SU-DHL-6 (cell line): Measurements from ENCODE around the gene LRFN2.

Experiments
- H2AFZ ChIP-seq: fragments of 200-600 bp; sonication (generic); 2 replicates; pipeline ENCODE4 v1.6.1; 2014; ENCODE audit warnings: low read depth, mild to moderate bottlenecking, moderate library complexity, mixed read lengths, antibody characterized with exemption, low read length; ENCODE audit not compliant: severe bottlenecking
- H3F3A ChIP-seq: fragments of 200-600 bp; shearing (Covaris generic); 2 replicates; pipeline ENCODE4 v1.6.0; 2016; ENCODE audit warnings: antibody characterized with exemption, mild to moderate bottlenecking; ENCODE audit not compliant: insufficient read depth
- H3K27ac ChIP-seq: fragments of 200-600 bp; sonication (generic); 2 replicates; pipeline ENCODE4 v1.5.1; 2016; ENCODE audit warnings: low read depth, mild to moderate bottlenecking, low read length, moderate library complexity, mixed read lengths
- H3K27me3 ChIP-seq: fragments of 200-600 bp; sonication (generic), shearing (Covaris generic); 2 replicates; pipeline ENCODE4 v1.6.0; 2014; ENCODE audit warnings: mild to moderate bottlenecking, low read length
- H3K36me3 ChIP-seq: fragments of 200-600 bp; sonication (generic); 2 replicates; pipeline ENCODE4 v1.6.1; 2014; ENCODE audit warnings: mild to moderate bottlenecking, low read length, mixed read lengths
- H3K4me2 ChIP-seq: fragments of 300-600, 200-600 bp; shearing (Covaris generic), sonication (generic); 2 replicates; pipeline ENCODE4 v1.6.0; 2014; ENCODE audit warnings: low read length, low read depth, mild to moderate bottlenecking; ENCODE audit not compliant: poor library complexity, severe bottlenecking
- H3K4me3 ChIP-seq: fragments of 200-600 bp; sonication (generic); 2 replicates; pipeline ENCODE4 v1.5.1; 2014; ENCODE audit warnings: antibody characterized with exemption, low read length, mild to moderate bottlenecking, mixed read lengths; ENCODE audit not compliant: insufficient read depth, poor library complexity, severe bottlenecking
- H3K79me2 ChIP-seq: fragments of 200-600 bp; sonication (generic); 2 replicates; pipeline ENCODE4 v1.6.1; 2014; ENCODE audit warnings: mild to moderate bottlenecking, low read length, moderate library complexity; ENCODE audit not compliant: insufficient read depth
- H3K9ac ChIP-seq: fragments of 200-600 bp; sonication (generic); 2 replicates; pipeline ENCODE4 v1.7.0; 2014; ENCODE audit warnings: mild to moderate bottlenecking, low read length
- H3K9me2 ChIP-seq: fragments of 200-600 bp; sonication (generic); replicated peaks from 2 replicates; pipeline ENCODE4 v1.6.1; 2014; ENCODE audit warnings: low read length; ENCODE audit not compliant: insufficient read depth
- H3K9me3 ChIP-seq: fragments of 200-600 bp; sonication (generic); 2 replicates; pipeline ENCODE4 v1.6.1; 2014; ENCODE audit warnings: low read length, mixed read lengths; ENCODE audit not compliant: insufficient read depth
- H4K20me1 ChIP-seq: fragments of 200-600 bp; sonication (generic); 2 replicates; pipeline ENCODE4 v1.6.1; 2014; ENCODE audit warnings: low read depth, mild to moderate bottlenecking, antibody characterized with exemption, low read length, moderate library complexity, mixed read lengths
- CTCF ChIP-seq: fragments of 200-600 bp; sonication (generic); IDR thresholded peaks from one replicate; pipeline ENCODE4 v1.5.1; 2017; ENCODE audit warnings: antibody characterized with exemption, mild to moderate bottlenecking, low read length, moderate library complexity; ENCODE audit not compliant: insufficient read depth, poor library complexity, severe bottlenecking
- EZH2phosphoT487 ChIP-seq: fragments of 200-600 bp; sonication (generic), shearing (Covaris generic); conservative IDR thresholded peaks from 2 replicates; pipeline ENCODE4 v1.6.1; 2018; ENCODE audit warnings: mild to moderate bottlenecking, antibody characterized with exemption, low read length, moderate library complexity, mixed read lengths

Gene LRFN2

DNA sequence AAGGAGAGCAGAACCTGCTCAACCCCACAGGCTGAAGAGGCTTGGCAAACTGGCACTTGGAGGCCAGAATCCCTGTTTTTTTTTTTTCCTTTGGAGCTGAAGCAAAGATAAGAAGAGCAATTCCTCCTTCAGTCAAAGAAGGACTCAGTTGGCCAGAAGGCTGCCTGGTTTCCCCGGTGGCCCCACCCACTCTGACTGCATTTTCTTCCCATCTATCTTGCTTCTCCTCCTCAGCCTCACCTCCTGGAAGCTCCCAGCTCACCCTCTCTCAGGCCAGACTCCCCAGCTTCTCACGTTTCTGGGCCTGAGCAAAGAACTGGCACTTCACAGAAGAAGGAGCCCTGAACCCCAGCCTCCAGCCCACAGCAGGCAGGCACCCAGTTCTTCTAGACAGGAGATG is 2.4 kb downstream of the LRFN2 start:
- H3K27ac ChIP-seq = no peak overlapping the region
- no peaks in the 10 kb centered on the region for H3K79me2 ChIP-seq
- no peak overlapping the region for H3K4me2 ChIP-seq
- H2AFZ ChIP-seq = no peak overlapping the region
- no peaks in the 10 kb centered on the region for H3K9me3 ChIP-seq
- no peak overlapping the region for H3K9ac ChIP-seq
- no peak overlapping the region for H3K4me3 ChIP-seq
- no peaks in the 10 kb centered on the region for H3F3A ChIP-seq
- no peaks in the 10 kb centered on the region for H3K27me3 ChIP-seq
- TF ChIP-seq CTCF = no peak
- no peak for TF ChIP-seq EZH2phosphoT487
- no peaks in the 10 kb centered on the region for H4K20me1 ChIP-seq
- H3K36me3 ChIP-seq = no peaks in the 10 kb centered on the region
- H3K9me2 ChIP-seq = no peaks in the 10 kb centered on the region

- Histone ChIP-seq H3K9me3 (no peaks in the 10 kb centered on the region), H3K9ac (no peak overlapping the region), H3K36me3 (no peaks in the 10 kb centered on the region), H4K20me1 (no peaks in the 10 kb centered on the region), H3K27me3 (no peaks in the 10 kb centered on the region), H3K4me3 (no peak overlapping the region), H2AFZ (no peak overlapping the region), H3K9me2 (no peaks in the 10 kb centered on the region), H3K4me2 (no peak overlapping the region), H3K27ac (no peak overlapping the region), H3F3A (no peaks in the 10 kb centered on the region), H3K79me2 (no peaks in the 10 kb centered on the region)
- TF ChIP-seq EZH2phosphoT487 = no peak
- TF ChIP-seq CTCF = no peak
These were observed 3.5 kb downstream of the LRFN2 start for GRCh38 chr6:40583709-40584108.

GRCh38 chr6:40582892-40583291 is 4.3 kb downstream of the LRFN2 start:
- Histone ChIP-seq H3K27me3 (no peaks in the 10 kb centered on the region), H3K4me2 (no peak overlapping the region), H3F3A (no peaks in the 10 kb centered on the region), H3K9me3 (no peaks in the 10 kb centered on the region), H3K9me2 (no peaks in the 10 kb centered on the region), H3K27ac (no peak overlapping the region), H4K20me1 (no peaks in the 10 kb centered on the region), H3K36me3 (no peaks in the 10 kb centered on the region), H3K9ac (no peak overlapping the region), H3K79me2 (no peaks in the 10 kb centered on the region), H2AFZ (no peak overlapping the region), H3K4me3 (no peak overlapping the region)
- no peak for TF ChIP-seq CTCF
- TF ChIP-seq EZH2phosphoT487 = no peak

GRCh38 chr6:40579101-40579500 is 8.1 kb downstream of the LRFN2 start:
- H3K4me3 ChIP-seq = no peak overlapping the region
- no peaks in the 10 kb centered on the region for H3F3A ChIP-seq
- no peak overlapping the region for H3K9ac ChIP-seq
- H3K27me3 ChIP-seq = no peaks in the 10 kb centered on the region
- no peak overlapping the region for H3K27ac ChIP-seq
- no peaks in the 10 kb centered on the region for H3K79me2 ChIP-seq
- H3K9me2 ChIP-seq = no peaks in the 10 kb centered on the region
- no peaks in the 10 kb centered on the region for H3K9me3 ChIP-seq
- H2AFZ ChIP-seq = no peak overlapping the region
- no peaks in the 10 kb centered on the region for H3K36me3 ChIP-seq
- no peak for TF ChIP-seq CTCF
- TF ChIP-seq EZH2phosphoT487 = no peak
- H3K4me2 ChIP-seq = no peak overlapping the region
- no peaks in the 10 kb centered on the region for H4K20me1 ChIP-seq
